AG04450 (cell line): ENCODE results near the gene NPAS3. TPM values are rescaled to one million over a fixed set of nuclear protein-coding genes. Genes with fewer than 3 reads are reported as not detected.

ENCODE experiments used
- CTCF ChIA-PET: fragments of 300-600, 350-600 bp; formaldehyde crosslinking; extraction: SDS; loops from one replicate; lab custom pipeline; 2022; ENCODE audit warnings: antibody characterized with exemption, inconsistent platforms; lab: Charles Lee
- POLR2A ChIA-PET: fragments of 350-600 bp; formaldehyde crosslinking; extraction: SDS; loops from one replicate; lab custom pipeline; 2021; ENCODE audit warnings: antibody characterized with exemption, inconsistent platforms; lab: Yijun Ruan, JAX
- DNase-seq: peaks from one replicate; pipeline ENCODE4 v3.0.0-alpha.2; 2011; ENCODE audit warnings: low read depth, low spot score
- H3K27ac ChIP-seq: one replicate; pipeline ENCODE4 v1.5.1; 2012; ENCODE audit warnings: low read depth, low read length, control low read depth
- H3K27me3 ChIP-seq: one replicate; pipeline ENCODE4 v1.6.0; 2012; ENCODE audit warnings: low read length; ENCODE audit not compliant: control insufficient read depth, insufficient read depth
- H3K4me3 ChIP-seq: 2 replicates; pipeline ENCODE4 v1.5.1; 2011; ENCODE audit warnings: mild to moderate bottlenecking, low read depth, low read length, control low read depth
- H3K9me3 ChIP-seq: 2 replicates; pipeline ENCODE4 v1.5.1; 2012; ENCODE audit warnings: low read length; ENCODE audit not compliant: control insufficient read depth, insufficient read depth
- polyA plus RNA-seq: library from polyadenylated mRNA; depleted of rRNA; stranded (reverse); fragments of >200 nt; gene quantifications from 2 replicates; pipeline ENCODE4 v1.2.3, GENCODE V29; 2011
- TF ChIP-seq, protein P1 (sequence below): IDR thresholded peaks from 2 replicates; pipeline ENCODE4 v1.5.1; 2011; ENCODE audit warnings: low read depth, low read length, control low read depth, inconsistent platforms

The NPAS3 gene
- polyA plus RNA-seq, 1 experiment, result not detected

DNA sequence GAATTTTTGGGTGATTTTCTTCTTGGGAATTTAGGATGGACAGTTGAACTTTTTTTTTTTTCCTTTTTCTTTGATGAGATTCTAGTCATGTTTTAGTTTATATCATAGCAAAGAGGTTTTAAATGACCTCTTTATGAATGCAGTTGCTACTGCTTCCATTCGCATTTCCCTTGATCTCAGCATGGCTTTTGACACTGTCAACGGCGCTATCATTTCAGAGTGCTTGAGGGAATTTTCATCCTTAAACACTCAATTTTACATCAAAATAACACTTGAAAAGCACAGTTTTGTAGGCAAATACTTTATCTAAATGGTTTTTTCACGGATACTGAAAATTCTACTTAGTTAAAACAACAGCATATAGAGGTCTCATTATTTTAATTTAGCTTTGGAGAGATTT lies 195.5 kb downstream of the NPAS3 start:
- Histone ChIP-seq H3K27ac (no peak overlapping the region), H3K9me3 (no peaks in the 10 kb centered on the region), H3K27me3 (no peaks in the 10 kb centered on the region), H3K4me3 (no peak overlapping the region)
- no peak for DNase-seq
- ChIA-PET CTCF (no interaction called here), POLR2A (no interaction called here)
- TF ChIP-seq, protein P1, sequence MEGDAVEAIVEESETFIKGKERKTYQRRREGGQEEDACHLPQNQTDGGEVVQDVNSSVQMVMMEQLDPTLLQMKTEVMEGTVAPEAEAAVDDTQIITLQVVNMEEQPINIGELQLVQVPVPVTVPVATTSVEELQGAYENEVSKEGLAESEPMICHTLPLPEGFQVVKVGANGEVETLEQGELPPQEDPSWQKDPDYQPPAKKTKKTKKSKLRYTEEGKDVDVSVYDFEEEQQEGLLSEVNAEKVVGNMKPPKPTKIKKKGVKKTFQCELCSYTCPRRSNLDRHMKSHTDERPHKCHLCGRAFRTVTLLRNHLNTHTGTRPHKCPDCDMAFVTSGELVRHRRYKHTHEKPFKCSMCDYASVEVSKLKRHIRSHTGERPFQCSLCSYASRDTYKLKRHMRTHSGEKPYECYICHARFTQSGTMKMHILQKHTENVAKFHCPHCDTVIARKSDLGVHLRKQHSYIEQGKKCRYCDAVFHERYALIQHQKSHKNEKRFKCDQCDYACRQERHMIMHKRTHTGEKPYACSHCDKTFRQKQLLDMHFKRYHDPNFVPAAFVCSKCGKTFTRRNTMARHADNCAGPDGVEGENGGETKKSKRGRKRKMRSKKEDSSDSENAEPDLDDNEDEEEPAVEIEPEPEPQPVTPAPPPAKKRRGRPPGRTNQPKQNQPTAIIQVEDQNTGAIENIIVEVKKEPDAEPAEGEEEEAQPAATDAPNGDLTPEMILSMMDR, result no peak

DNA sequence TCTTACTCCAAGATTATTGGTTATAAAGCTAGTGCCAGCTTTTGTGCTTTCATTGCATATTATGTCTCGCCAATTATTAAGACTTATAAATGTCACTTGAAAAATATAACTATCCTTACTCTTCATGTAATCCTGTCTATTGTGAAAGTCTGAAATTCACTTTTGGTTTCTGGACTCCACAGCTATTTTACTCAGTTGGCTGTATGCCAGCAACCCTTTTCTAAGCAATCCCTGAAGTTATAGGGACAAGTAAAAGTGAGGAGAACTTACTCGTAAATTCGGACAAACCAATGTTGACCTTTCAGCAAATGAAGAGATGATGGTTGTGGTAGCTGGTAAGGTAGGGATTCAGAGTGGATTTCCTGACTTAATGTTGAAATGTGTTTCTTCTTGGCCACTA lies 196.3 kb downstream of the NPAS3 start:
- ChIA-PET POLR2A (no interaction called here), CTCF (no interaction called here)

DNA sequence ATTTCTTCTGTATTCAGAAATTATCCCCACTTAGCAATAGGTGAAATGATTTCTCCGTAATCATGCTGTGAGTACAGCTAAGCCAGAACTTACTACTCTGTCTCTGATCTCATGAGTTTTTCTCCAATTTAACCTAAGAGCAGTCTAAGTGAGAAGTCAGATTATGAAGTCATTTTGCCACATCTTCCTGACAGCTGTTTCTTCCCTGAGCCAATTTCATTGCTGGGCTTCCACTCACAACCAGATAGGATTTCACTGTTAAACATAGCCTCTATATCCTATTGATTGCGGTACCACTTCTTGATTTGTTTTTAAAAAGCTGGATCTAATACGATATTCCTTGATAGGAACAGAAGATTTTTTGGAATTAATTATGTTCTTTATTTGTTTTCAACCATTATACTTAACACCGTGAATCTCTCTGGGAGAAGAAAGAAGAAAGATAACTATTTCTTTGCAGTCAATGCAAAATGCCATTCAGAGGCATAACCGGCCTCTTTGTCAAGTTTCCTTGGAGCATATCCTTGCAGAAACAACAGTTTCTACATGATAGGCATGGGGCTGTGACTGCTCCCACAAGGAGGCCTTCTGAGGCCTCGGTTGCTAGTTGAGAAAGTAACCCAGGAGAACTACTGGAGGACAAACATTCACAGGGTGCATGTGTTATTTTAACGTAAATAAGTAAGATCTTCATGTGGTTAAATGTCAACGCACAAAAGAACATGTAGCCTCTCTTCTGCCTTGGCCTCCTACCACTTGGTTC lies 212.2 kb downstream of the NPAS3 start:
- POLR2A ChIA-PET, result no interaction called here
- CTCF ChIA-PET, result no interaction called here
- DNase-seq, result no peak
- no peak overlapping the region for H3K4me3 ChIP-seq
- H3K9me3 ChIP-seq, result no peaks in the 10 kb centered on the region
- H3K27ac ChIP-seq, result no peak overlapping the region
- TF ChIP-seq, protein P1, result no peak
- H3K27me3 ChIP-seq, result no peaks in the 10 kb centered on the region

More for the DNA sequence above, 196.3 kb downstream of the NPAS3 start:
- H3K27me3 ChIP-seq, result no peaks in the 10 kb centered on the region
- H3K9me3 ChIP-seq, result no peaks in the 10 kb centered on the region
- no peak for DNase-seq
- H3K27ac ChIP-seq, result no peak overlapping the region
- TF ChIP-seq, protein P1, result no peak
- H3K4me3 ChIP-seq, result no peak overlapping the region

DNA sequence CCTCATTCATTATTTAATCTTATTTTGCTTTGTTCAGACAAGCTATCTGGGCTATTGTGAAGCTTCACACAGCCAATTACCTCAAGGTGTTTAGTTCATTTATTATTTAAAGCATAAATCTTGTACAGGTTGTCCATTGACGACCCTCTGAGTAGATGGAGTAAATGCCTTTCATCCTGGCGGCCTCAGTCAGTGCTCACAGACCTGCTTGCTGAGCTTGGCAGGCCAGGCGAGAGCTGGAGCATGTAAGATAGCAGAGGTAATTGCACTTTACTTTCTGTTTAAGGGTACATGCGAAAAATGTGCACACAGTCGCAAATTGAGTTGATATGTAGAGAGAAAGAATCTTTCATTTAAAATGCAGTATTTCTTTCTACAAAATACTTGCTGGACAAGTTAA lies 224.4 kb downstream of the NPAS3 start:
- ChIA-PET POLR2A (no interaction called here), CTCF (no interaction called here)
- no peak overlapping the region for H3K27ac ChIP-seq
- no peak overlapping the region for H3K4me3 ChIP-seq
- no peaks in the 10 kb centered on the region for H3K27me3 ChIP-seq
- DNase-seq, result no peak
- H3K9me3 ChIP-seq, result no peaks in the 10 kb centered on the region
- TF ChIP-seq, protein P1, result no peak

DNA sequence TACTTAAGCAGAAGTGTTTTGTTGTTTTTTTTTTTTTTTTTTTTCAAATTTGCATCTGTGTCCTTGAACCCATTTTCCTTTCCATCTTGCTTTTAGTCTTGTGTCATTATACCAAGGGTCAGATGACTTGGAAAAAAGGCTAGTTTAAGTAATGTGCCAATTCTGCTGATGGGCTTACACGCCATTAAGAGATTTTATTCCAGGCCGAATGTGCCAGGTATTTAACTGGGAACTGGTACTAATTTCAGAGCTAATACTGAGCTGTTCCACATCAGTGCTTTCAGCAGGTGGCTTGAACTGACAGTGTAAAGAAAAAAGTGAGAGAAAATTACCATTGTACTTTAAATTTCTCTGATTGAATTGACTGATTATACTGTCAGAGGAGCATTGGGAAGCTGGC lies 224.9 kb downstream of the NPAS3 start:
- CTCF ChIA-PET, result no interaction called here
- TF ChIP-seq, protein P1, result no peak
- POLR2A ChIA-PET, result no interaction called here
- DNase-seq, result no peak
- no peak overlapping the region for H3K27ac ChIP-seq
- no peaks in the 10 kb centered on the region for H3K9me3 ChIP-seq
- H3K27me3 ChIP-seq, result no peaks in the 10 kb centered on the region
- no peak overlapping the region for H3K4me3 ChIP-seq
